AG04449 (cell line): ENCODE measurements around the gene ZBTB12.
"Not testable (repeated sequence)": the region's sequence is repeated elsewhere in the genome, so short reads cannot be mapped to it uniquely, and the experiment has no call there.

ENCODE experiments used
- CTCF ChIA-PET: fragments of 350-600 bp; formaldehyde crosslinking; extraction: SDS; loops from one replicate; lab custom pipeline; 2021; ENCODE audit warnings: antibody characterized with exemption; lab: Yijun Ruan, JAX
- POLR2A ChIA-PET: fragments of 400-600, 350-600 bp; formaldehyde crosslinking; extraction: SDS; loops from one replicate; lab custom pipeline; 2020; ENCODE audit warnings: antibody characterized with exemption, inconsistent platforms; lab: Yijun Ruan, JAX
- DNase-seq: peaks from one replicate; pipeline ENCODE4 v3.0.0-alpha.2; 2010; ENCODE audit warnings: low read depth, low spot score
- H3K4me3 ChIP-seq: 2 replicates; pipeline ENCODE4 v1.5.1; 2011; ENCODE audit warnings: low read depth, mild to moderate bottlenecking, control low read depth, low read length
- TF ChIP-seq, protein P1 (sequence below): IDR thresholded peaks from one replicate; pipeline ENCODE4 v1.5.1; 2011; ENCODE audit warnings: mild to moderate bottlenecking, moderate library complexity, low read length, control low read depth, inconsistent platforms; ENCODE audit not compliant: insufficient read depth; ENCODE audit errors: missing control alignments

The ZBTB12 gene

DNA sequence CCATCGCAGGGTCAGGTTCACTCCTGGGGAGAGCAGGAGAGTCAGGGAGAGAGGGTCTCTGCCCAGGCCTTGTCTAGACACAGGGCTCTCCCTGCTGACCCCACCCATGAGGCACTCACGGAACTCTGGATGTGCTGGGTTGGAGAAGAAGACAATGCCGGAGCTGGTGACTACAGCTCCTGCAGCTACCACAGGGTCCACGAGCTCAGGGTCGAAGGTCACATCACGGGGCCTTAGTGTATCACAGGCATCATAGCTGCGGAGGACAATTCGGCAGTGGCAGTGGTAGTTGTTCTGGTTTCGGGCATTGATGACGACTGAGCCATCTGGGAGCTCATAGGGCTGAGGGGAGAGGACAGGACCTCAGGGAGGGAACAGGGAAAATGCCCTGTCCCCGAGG is 42.0 kb downstream of the ZBTB12 start:
- POLR2A ChIA-PET, result no interaction called here

DNA sequence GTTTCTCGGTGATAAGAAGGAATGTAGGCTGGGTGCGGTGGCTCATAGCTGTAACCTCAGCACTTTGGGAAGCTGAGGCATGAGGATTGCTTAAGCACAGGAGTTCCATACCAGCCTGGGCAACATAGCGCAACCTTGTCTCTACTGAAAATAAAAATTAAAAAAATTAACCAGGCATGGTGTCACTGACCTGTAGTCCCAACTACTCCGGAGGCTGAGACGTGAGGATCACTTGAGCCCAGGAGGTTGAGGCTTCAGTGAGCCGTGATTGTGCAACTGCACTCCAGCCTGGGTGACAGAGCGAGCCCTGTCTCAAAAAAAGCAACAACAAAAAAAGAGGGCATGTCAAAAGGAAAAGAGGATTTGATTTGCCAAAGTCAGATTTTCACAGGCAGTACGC is 43.2 kb downstream of the ZBTB12 start:
- no peak overlapping the region for H3K4me3 ChIP-seq
- ChIA-PET CTCF (no interaction called here), POLR2A (no interaction called here)
- TF ChIP-seq, protein P1, sequence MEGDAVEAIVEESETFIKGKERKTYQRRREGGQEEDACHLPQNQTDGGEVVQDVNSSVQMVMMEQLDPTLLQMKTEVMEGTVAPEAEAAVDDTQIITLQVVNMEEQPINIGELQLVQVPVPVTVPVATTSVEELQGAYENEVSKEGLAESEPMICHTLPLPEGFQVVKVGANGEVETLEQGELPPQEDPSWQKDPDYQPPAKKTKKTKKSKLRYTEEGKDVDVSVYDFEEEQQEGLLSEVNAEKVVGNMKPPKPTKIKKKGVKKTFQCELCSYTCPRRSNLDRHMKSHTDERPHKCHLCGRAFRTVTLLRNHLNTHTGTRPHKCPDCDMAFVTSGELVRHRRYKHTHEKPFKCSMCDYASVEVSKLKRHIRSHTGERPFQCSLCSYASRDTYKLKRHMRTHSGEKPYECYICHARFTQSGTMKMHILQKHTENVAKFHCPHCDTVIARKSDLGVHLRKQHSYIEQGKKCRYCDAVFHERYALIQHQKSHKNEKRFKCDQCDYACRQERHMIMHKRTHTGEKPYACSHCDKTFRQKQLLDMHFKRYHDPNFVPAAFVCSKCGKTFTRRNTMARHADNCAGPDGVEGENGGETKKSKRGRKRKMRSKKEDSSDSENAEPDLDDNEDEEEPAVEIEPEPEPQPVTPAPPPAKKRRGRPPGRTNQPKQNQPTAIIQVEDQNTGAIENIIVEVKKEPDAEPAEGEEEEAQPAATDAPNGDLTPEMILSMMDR, result no peak
- DNase-seq, result no peak

More for the DNA sequence above, 42.0 kb downstream of the ZBTB12 start:
- CTCF ChIA-PET, result interaction anchor here (0.7 kb wide), 1 partner anchor 9 kb away, joined by 3 read pairs; no protein-coding TSS in a partner anchor
- no peak overlapping the region for H3K4me3 ChIP-seq
- no peak for DNase-seq
- TF ChIP-seq, protein P1, result no peak

DNA sequence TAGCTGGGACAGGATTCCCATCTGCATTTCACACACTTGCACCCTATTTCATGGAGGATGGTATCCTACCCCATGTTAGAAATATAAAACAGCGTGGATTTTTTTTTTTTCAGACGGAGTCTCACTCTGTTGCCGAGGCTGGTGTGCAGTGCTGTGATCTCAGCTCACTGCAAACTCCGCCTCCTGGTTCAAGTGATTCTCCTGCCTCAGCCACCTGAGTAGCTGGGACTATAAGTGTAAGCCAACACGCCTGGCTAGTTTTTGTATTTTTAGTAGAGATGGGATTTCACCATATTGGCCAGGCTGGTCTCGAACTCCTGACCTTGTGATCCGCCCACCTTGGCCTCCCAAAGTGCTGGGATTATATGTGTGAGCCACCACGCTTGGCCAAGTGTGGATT is 44.1 kb downstream of the ZBTB12 start:
- CTCF ChIA-PET, result interaction anchor here (1.2 kb wide), 2 partner anchors 18 to 259 kb away, joined by 4 read pairs; no protein-coding TSS in a partner anchor
- POLR2A ChIA-PET, DNase-seq, H3K4me3 ChIP-seq: not testable (repeated sequence)

DNA sequence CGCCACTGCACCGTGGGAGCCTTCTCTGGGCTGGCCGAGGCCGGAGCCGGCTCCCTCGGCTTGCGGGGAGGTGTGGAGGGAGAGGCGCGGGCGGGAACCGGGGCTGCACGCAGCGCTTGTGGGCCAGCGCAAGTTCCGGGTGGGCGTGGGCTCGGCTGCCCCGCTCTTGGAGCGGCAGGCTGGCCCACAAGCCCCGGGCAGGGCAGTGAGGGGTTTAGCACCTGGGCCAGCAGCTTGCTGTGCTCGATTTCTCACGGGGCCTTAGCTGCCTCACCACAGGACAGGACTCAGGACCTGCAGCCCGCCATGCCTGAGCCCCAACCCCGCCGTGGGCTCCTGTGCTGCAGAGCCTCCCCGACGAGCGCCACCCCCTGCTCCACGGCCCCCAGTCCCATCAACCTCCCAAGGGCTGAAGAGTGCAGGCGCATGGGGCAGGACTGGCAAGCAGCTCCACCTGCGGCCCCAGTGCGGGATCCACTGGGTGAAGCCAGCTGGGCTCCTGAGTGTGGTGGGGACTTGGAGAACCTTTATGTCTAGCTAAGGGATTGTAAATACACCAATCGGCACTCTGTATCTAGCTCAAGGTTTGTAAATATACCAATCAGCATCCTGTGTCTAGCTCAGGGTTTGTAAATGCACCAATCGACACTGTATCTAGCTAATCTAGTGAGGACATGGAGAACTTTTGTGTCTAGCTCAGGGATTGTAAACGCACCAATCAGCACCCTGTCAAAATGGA is 49.7 kb downstream of the ZBTB12 start:
- CTCF ChIA-PET, DNase-seq, H3K4me3 ChIP-seq: not testable (repeated sequence)
- POLR2A ChIA-PET, result interaction anchor here (1.0 kb wide), 1 partner anchor 11 kb away, joined by 5 read pairs; the partner anchor contains the start of gene NEU1

DNA sequence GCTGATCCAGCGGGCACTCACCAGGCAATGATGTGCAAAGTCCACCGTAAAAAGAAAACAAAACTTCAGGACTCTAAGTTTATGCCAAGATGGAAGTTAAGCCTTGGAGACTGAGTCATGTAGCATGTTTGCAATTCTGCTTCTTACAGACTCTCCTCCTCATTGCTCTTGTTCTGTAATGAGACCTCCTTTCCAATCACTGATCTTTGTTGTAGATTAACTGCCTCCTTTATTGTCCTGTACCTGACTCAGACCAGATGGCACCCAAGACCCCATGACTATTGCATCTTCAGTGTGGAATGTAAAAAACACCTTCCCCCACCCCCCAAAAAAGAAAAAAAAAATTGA is 50.4 kb downstream of the ZBTB12 start:
- TF ChIP-seq, protein P1, result no peak
- ChIA-PET POLR2A (no interaction called here), CTCF (interaction anchor here (0.7 kb wide), 1 partner anchor 8 kb away, joined by 3 read pairs; no protein-coding TSS in a partner anchor)
- H3K4me3 ChIP-seq, result no peak overlapping the region
- no peak for DNase-seq

DNA sequence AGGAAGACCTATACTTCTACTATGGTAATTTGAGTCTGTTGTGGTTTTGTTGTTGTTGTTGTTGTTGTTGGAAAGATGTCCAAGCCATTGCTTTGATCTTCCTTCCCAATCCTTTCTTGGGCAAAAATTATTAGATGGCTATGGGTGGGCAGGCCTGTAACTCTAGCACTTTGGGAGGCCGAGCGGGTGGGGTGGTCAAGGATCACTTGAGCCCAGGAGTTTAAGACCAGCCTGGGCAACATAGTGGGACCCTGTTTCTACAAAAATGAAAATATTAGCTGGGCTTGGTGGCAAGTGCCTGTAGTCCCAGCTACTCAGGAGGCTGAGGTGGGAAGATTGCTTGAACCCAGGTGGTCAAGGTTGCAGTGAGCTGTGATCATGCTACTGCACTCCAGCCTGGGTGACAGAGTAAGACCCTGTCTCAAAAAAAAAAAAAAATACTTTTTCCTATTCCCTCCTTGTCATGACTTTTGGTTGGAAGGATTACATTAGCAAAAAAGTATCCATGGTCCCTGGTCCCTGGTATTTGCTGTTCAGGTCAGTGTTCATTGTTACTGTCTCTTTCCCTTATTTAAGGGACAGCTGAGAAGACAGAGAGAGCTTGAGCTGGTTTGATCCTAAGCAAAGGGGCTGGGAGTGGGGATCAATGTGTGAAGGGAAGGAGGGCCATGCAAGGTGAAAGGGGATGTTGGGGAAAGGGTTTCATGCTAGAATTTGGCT is 51.0 kb downstream of the ZBTB12 start:
- CTCF ChIA-PET, result interaction anchor here (0.7 kb wide), 1 partner anchor 9 kb away, joined by 3 read pairs; no protein-coding TSS in a partner anchor
- POLR2A ChIA-PET, result no interaction called here
- TF ChIP-seq, protein P1, result no peak

More for the DNA sequence above, 51.0 kb downstream of the ZBTB12 start:
- H3K4me3 ChIP-seq, result no peak overlapping the region
- no peak for DNase-seq
